ENCODE results near the gene PPP1R13B. TPM values are rescaled to one million over a fixed set of nuclear protein-coding genes. Genes with fewer than 3 reads are reported as not detected.

Gene PPP1R13B
- total RNA-seq, 2 donors from 2014 or later, result 15.6 to 17.5 TPM

DNA sequence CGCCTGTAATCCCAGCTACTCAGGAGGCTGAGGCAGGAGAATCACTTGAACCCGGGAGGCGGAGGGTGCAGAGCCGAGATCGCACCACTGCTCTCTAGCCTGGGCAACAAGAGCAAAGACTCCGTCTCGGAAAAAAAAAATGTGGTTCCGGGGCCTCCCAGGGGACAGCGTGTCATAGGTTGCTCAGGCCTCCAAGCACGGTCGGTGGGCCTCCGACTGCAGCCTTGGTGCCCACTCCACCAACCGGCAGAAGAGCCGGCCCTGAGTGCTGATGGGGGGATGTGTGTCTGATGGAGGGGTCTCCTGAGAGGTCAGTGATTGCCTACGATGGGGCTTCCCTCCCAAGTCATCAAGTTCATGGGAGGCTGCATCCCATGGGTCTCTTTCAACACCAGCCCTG lies 115.9 kb downstream of the PPP1R13B start:
- Histone ChIP-seq H3K27me3 (ENCODE audit: control insufficient read depth, insufficient read depth, low read length, poor library complexity, severe bottlenecking) (no peaks in the 10 kb centered on the region), H3K9ac (ENCODE audit: extremely low read depth, low read length, poor library complexity, severe bottlenecking) (no peak overlapping the region), H3K4me3 (ENCODE audit: low read length) (no peak overlapping the region), H3K9me3 (ENCODE audit: control insufficient read depth, low read length) (no peaks in the 10 kb centered on the region), H3K27ac (ENCODE audit: low read depth, low read length) (no peak overlapping the region), H3K4me1 (ENCODE audit: control insufficient read depth, insufficient read depth, low read length) (peaks cover 11% of the 10 kb centered on the region), H3K36me3 (ENCODE audit: control insufficient read depth, insufficient read depth, low read length) (peaks cover 46% of the 10 kb centered on the region)
- TF ChIP-seq, protein P1, sequence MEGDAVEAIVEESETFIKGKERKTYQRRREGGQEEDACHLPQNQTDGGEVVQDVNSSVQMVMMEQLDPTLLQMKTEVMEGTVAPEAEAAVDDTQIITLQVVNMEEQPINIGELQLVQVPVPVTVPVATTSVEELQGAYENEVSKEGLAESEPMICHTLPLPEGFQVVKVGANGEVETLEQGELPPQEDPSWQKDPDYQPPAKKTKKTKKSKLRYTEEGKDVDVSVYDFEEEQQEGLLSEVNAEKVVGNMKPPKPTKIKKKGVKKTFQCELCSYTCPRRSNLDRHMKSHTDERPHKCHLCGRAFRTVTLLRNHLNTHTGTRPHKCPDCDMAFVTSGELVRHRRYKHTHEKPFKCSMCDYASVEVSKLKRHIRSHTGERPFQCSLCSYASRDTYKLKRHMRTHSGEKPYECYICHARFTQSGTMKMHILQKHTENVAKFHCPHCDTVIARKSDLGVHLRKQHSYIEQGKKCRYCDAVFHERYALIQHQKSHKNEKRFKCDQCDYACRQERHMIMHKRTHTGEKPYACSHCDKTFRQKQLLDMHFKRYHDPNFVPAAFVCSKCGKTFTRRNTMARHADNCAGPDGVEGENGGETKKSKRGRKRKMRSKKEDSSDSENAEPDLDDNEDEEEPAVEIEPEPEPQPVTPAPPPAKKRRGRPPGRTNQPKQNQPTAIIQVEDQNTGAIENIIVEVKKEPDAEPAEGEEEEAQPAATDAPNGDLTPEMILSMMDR (conservative IDR thresholded peaks at IDR 0.05), result no peak
- no peaks in the 10 kb centered on the region for H3K9me3 Mint-ChIP-seq
- peaks cover 16% of the 10 kb centered on the region for H3K4me1 Mint-ChIP-seq
- no peak overlapping the region for H3K4me3 Mint-ChIP-seq
- no peak for DNase-seq
- H3K27ac Mint-ChIP-seq, result no peak overlapping the region
- peaks cover 32% of the 10 kb centered on the region for H3K36me3 Mint-ChIP-seq (ENCODE audit: low read depth)
- H3K27me3 Mint-ChIP-seq (ENCODE audit: insufficient read depth), result no peaks in the 10 kb centered on the region
- WGBS, 2 experiments (ENCODE audit: insufficient coverage in 1 of 2, insufficient read length in 1 of 2), result 97 to 98% methylated on average over 12 to 15 of the region's 15 CpGs

DNA sequence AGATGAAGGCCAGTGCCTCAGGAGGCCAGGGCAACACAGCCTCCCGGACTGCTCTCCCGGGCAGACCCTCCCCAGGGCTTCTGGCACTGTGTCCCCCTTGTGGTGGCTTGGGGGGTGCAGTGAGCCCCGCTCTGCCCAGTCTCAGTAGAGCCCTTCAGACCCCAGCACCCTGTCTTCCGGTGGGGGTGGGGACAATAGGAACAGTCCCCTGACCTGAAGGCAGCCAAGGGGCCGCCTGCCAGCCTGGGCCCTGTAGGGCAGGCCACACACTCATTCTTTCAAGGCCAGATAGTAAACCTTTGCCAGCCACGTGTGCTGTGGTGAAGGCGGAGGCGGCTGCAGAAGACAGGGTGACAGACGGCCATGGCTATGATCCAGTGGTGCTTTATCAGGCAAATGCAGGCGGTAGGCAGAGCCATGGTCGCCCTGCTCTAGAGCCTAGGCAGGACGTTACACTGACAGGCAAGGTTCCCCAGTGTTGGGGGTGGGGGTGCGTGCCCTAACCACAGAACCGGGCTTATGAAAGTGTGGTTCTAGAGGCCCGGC lies 116.8 kb downstream of the PPP1R13B start:
- no peaks in the 10 kb centered on the region for H3K9me3 Mint-ChIP-seq

DNA sequence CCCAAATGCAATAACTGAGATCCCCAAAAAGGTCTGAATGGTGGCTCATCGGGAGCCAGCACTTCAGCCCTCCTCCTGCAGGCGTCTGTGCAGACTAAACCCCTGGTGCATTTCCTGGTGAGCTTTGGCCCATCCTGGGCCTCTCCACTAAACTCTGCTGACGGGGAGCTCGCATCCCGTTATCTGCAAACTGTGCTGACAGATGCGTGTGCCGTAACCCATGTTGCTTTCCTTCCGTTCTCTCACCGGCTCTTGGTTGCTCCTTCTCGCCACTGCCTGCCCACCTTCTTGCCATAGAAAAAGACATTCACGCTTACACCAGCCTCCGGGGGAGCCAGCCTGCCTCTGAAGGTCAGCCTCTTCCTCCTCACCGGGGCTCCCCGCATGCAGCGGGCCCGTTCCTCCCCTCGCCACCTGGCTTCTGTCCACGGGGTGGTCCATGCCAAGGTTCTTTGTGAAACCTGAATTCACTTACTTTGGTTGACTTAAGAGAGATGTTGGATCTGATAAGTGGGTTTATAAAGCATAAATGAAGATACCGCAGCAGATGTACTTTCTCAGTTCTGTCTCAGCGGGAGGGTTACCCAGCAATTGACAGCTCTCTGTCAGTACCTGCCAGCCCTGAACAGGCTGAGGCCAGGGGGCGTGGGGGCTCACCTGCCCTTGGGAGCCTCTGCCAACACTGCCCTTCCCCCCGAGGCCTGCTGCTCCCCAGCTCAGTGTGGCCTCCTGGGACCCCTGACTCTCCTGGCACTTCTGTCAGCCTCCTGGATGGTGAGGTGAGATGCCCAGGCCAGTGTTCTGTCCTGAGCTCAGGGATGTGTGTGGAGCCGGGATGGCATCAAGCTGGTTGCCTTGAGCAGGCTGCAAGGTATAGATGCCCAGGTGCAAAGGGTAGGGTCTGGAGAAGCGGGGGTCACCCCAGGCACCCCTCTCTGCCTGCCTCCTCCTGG lies 117.6 kb downstream of the PPP1R13B start:
- Mint-ChIP-seq H3K9me3 (no peaks in the 10 kb centered on the region), H3K27me3 (ENCODE audit: insufficient read depth) (no peaks in the 10 kb centered on the region), H3K27ac (peak overlapping the region; percentile 39), H3K4me3 (no peak overlapping the region), H3K36me3 (ENCODE audit: low read depth) (peaks cover 32% of the 10 kb centered on the region), H3K4me1 (peaks cover 16% of the 10 kb centered on the region)
- DNase-seq, result no peak
- no peaks in the 10 kb centered on the region for H3K27me3 ChIP-seq (ENCODE audit: control insufficient read depth, insufficient read depth, low read length, poor library complexity, severe bottlenecking)
- H3K27ac ChIP-seq (ENCODE audit: low read depth, low read length), result no peak overlapping the region
- WGBS, 2 experiments (ENCODE audit: insufficient coverage in 1 of 2, insufficient read length in 1 of 2), result 93 to 94% methylated on average over 16 to 24 of the region's 24 CpGs
- peaks cover 11% of the 10 kb centered on the region for H3K4me1 ChIP-seq (ENCODE audit: control insufficient read depth, insufficient read depth, low read length)
- TF ChIP-seq, protein P1 (conservative IDR thresholded peaks at IDR 0.05), result peak; percentile 47
- no peak overlapping the region for H3K4me3 ChIP-seq (ENCODE audit: low read length)
- no peak overlapping the region for H3K9ac ChIP-seq (ENCODE audit: extremely low read depth, low read length, poor library complexity, severe bottlenecking)
- H3K36me3 ChIP-seq (ENCODE audit: control insufficient read depth, insufficient read depth, low read length), result peaks cover 50% of the 10 kb centered on the region
- no peaks in the 10 kb centered on the region for H3K9me3 ChIP-seq (ENCODE audit: control insufficient read depth, low read length)

More for the DNA sequence above, 116.8 kb downstream of the PPP1R13B start:
- H3K4me1 Mint-ChIP-seq, result peaks cover 16% of the 10 kb centered on the region
- H3K36me3 Mint-ChIP-seq (ENCODE audit: low read depth), result peaks cover 32% of the 10 kb centered on the region
- no peak for DNase-seq
- Histone ChIP-seq H3K9ac (ENCODE audit: extremely low read depth, low read length, poor library complexity, severe bottlenecking) (no peak overlapping the region), H3K9me3 (ENCODE audit: control insufficient read depth, low read length) (no peaks in the 10 kb centered on the region), H3K36me3 (ENCODE audit: control insufficient read depth, insufficient read depth, low read length) (peaks cover 50% of the 10 kb centered on the region), H3K4me1 (ENCODE audit: control insufficient read depth, insufficient read depth, low read length) (peaks cover 11% of the 10 kb centered on the region), H3K27ac (ENCODE audit: low read depth, low read length) (no peak overlapping the region), H3K27me3 (ENCODE audit: control insufficient read depth, insufficient read depth, low read length, poor library complexity, severe bottlenecking) (no peaks in the 10 kb centered on the region), H3K4me3 (ENCODE audit: low read length) (no peak overlapping the region)
- 92 to 93% methylated on average over 9 to 15 of the region's 15 CpGs for WGBS, 2 experiments (ENCODE audit: insufficient coverage in 1 of 2, insufficient read length in 1 of 2)
- TF ChIP-seq, protein P1 (conservative IDR thresholded peaks at IDR 0.05), result peak; percentile 42
- peak overlapping the region; percentile 39 for H3K27ac Mint-ChIP-seq
- no peaks in the 10 kb centered on the region for H3K27me3 Mint-ChIP-seq (ENCODE audit: insufficient read depth)
- no peak overlapping the region for H3K4me3 Mint-ChIP-seq
